ENCODE results near the gene SOHLH2. TPM values are rescaled to one million over a fixed set of nuclear protein-coding genes. Genes with fewer than 3 reads are reported as not detected.
A peak's percentile ranks its signal among the peaks of the same experiment; 100 is the strongest.

The SOHLH2 gene
- total RNA-seq, 1 experiment from 2014 or later = 1.6 TPM

- TF ChIP-seq CTCF (conservative IDR thresholded peaks at IDR 0.05; ENCODE audit: low read depth, low read length) (no peak), EZH2 (IDR thresholded peaks at IDR 0.05; ENCODE audit: borderline replicate concordance, low read depth, low read length, poor library complexity, severe bottlenecking) (no peak)
- no peak overlapping the region for H3K27ac ChIP-seq (ENCODE audit: low read depth, low read length, poor library complexity, severe bottlenecking)
- ChIA-PET POLR2A (ENCODE audit: low non-redundant PET) (no interaction called here), CTCF (no interaction called here)
- no peak for DNase-seq (ENCODE audit: low spot score)
- intact Hi-C loops (cut with micrococcal nuclease; ENCODE audit: unreplicated experiment) = no loop called here
- H3K9me3 ChIP-seq (ENCODE audit: low read depth, low read length, poor library complexity, severe bottlenecking) = no peaks in the 10 kb centered on the region
- no peaks in the 10 kb centered on the region for H3K36me3 ChIP-seq (ENCODE audit: insufficient read depth, low read length, poor library complexity, severe bottlenecking)
- no TSS peak for BruUV-seq (replicated peaks)
- no peak overlapping the region for H3K4me3 ChIP-seq (ENCODE audit: low read depth, low read length, poor library complexity, severe bottlenecking)
- no peaks in the 10 kb centered on the region for H3K27me3 ChIP-seq (replicated peaks; ENCODE audit: insufficient read depth, low read depth, low read length, poor library complexity)
- peaks cover 18% of the 10 kb centered on the region for H3K4me1 ChIP-seq (ENCODE audit: insufficient read depth, low read length, poor library complexity, severe bottlenecking)
Observed at GRCh38 chr13:36166046-36166445, 48.3 kb downstream of the SOHLH2 start.

- Histone ChIP-seq H3K27ac (ENCODE audit: low read depth, low read length, poor library complexity, severe bottlenecking) (no peak overlapping the region), H3K9me3 (ENCODE audit: low read depth, low read length, poor library complexity, severe bottlenecking) (no peaks in the 10 kb centered on the region), H3K4me1 (ENCODE audit: insufficient read depth, low read length, poor library complexity, severe bottlenecking) (peaks cover 21% of the 10 kb centered on the region), H3K27me3 (replicated peaks; ENCODE audit: insufficient read depth, low read depth, low read length, poor library complexity) (no peaks in the 10 kb centered on the region), H3K36me3 (ENCODE audit: insufficient read depth, low read length, poor library complexity, severe bottlenecking) (no peaks in the 10 kb centered on the region), H3K4me3 (ENCODE audit: low read depth, low read length, poor library complexity, severe bottlenecking) (no peak overlapping the region)
- no peak for TF ChIP-seq EZH2 (IDR thresholded peaks at IDR 0.05; ENCODE audit: borderline replicate concordance, low read depth, low read length, poor library complexity, severe bottlenecking)
- no peak for TF ChIP-seq CTCF (conservative IDR thresholded peaks at IDR 0.05; ENCODE audit: low read depth, low read length)
- CTCF ChIA-PET = no interaction called here
- intact Hi-C loops (cut with micrococcal nuclease; ENCODE audit: unreplicated experiment) = no loop called here
- peak; percentile 67 for DNase-seq (ENCODE audit: low spot score)
- BruUV-seq (replicated peaks) = no TSS peak
- POLR2A ChIA-PET (ENCODE audit: low non-redundant PET) = no interaction called here
Observed at GRCh38 chr13:36163809-36164308, 50.5 kb downstream of the SOHLH2 start.

GRCh38 chr13:36163286-36163685, 51.1 kb downstream of the SOHLH2 start:
- Histone ChIP-seq H3K4me1 (ENCODE audit: insufficient read depth, low read length, poor library complexity, severe bottlenecking) (peaks cover 27% of the 10 kb centered on the region), H3K4me3 (ENCODE audit: low read depth, low read length, poor library complexity, severe bottlenecking) (no peak overlapping the region), H3K27me3 (replicated peaks; ENCODE audit: insufficient read depth, low read depth, low read length, poor library complexity) (no peaks in the 10 kb centered on the region), H3K9me3 (ENCODE audit: low read depth, low read length, poor library complexity, severe bottlenecking) (no peaks in the 10 kb centered on the region), H3K36me3 (ENCODE audit: insufficient read depth, low read length, poor library complexity, severe bottlenecking) (no peaks in the 10 kb centered on the region), H3K27ac (ENCODE audit: low read depth, low read length, poor library complexity, severe bottlenecking) (no peak overlapping the region)
- BruUV-seq (replicated peaks) = no TSS peak
- intact Hi-C loops (cut with micrococcal nuclease; ENCODE audit: unreplicated experiment) = no loop called here
- POLR2A ChIA-PET (ENCODE audit: low non-redundant PET) = interaction anchor here (0.6 kb wide), 1 partner anchor 249 kb away, joined by 5 read pairs; no protein-coding TSS in a partner anchor
- peak; percentile 29 for DNase-seq (ENCODE audit: low spot score)
- TF ChIP-seq CTCF (conservative IDR thresholded peaks at IDR 0.05; ENCODE audit: low read depth, low read length) = no peak
- TF ChIP-seq EZH2 (IDR thresholded peaks at IDR 0.05; ENCODE audit: borderline replicate concordance, low read depth, low read length, poor library complexity, severe bottlenecking) = no peak
- CTCF ChIA-PET = no interaction called here
